BE2C (cell line): ENCODE measurements around the gene IRGQ.
"Not testable (repeated sequence)": the region's sequence is repeated elsewhere in the genome, so short reads cannot be mapped to it uniquely, and the experiment has no call there.

ENCODE experiments used
- DNase-seq: peaks from one replicate; pipeline ENCODE4 v3.0.0-alpha.2; 2020
- H3K27me3 ChIP-seq: fragments of 250-450 bp; sonication (Bioruptor Pico); 2 replicates; pipeline ENCODE4 v1.5.1; 2020; ENCODE audit warnings: mild to moderate bottlenecking
- H3K36me3 ChIP-seq: fragments of 250-450 bp; sonication (Bioruptor Pico); 2 replicates; pipeline ENCODE4 v1.5.1; 2020; ENCODE audit warnings: mild to moderate bottlenecking
- H3K4me1 ChIP-seq: fragments of 250-450 bp; sonication (Bioruptor Pico); 2 replicates; pipeline ENCODE4 v1.5.1; 2020
- H3K4me3 ChIP-seq: 2 replicates; pipeline ENCODE4 v1.5.1; 2011; ENCODE audit warnings: low read depth, low read length
- H3K9me3 ChIP-seq: fragments of 250-450 bp; sonication (Bioruptor Pico); 2 replicates; pipeline ENCODE4 v1.5.1; 2020
- TF ChIP-seq, protein P1 (sequence below): IDR thresholded peaks from 2 replicates; pipeline ENCODE4 v1.5.1; 2012; ENCODE audit warnings: mild to moderate bottlenecking, low read depth, low read length

Gene IRGQ

DNA sequence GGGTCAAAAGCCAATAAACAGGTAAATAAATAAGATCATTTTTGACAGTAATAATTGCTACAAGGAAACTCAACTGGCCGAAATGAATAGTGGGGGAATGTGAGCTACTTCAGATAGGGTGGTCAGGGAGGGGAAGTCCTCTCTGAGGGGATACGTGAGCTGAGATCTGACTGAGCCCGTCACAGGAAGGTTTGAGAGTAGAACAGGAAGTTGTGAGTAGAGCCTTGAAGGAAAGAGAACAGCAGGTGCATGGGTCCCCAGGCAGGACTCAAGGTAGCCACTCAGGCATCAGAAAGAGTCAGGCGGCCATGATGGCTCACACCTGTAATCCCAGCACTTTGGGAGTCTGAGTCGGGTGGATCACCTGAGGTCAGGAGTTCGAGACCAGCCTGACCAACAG is 6.3 kb downstream of the IRGQ start:
- H3K36me3 ChIP-seq = peaks cover 9% of the 10 kb centered on the region; the same call in 1 of the 2 replicates
- H3K4me1 ChIP-seq = peaks cover 7% of the 10 kb centered on the region
- TF ChIP-seq, protein P1, sequence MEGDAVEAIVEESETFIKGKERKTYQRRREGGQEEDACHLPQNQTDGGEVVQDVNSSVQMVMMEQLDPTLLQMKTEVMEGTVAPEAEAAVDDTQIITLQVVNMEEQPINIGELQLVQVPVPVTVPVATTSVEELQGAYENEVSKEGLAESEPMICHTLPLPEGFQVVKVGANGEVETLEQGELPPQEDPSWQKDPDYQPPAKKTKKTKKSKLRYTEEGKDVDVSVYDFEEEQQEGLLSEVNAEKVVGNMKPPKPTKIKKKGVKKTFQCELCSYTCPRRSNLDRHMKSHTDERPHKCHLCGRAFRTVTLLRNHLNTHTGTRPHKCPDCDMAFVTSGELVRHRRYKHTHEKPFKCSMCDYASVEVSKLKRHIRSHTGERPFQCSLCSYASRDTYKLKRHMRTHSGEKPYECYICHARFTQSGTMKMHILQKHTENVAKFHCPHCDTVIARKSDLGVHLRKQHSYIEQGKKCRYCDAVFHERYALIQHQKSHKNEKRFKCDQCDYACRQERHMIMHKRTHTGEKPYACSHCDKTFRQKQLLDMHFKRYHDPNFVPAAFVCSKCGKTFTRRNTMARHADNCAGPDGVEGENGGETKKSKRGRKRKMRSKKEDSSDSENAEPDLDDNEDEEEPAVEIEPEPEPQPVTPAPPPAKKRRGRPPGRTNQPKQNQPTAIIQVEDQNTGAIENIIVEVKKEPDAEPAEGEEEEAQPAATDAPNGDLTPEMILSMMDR = no peak
- DNase-seq = no peak
- H3K27me3 ChIP-seq = no peaks in the 10 kb centered on the region
- no peak overlapping the region for H3K4me3 ChIP-seq
- H3K9me3 ChIP-seq = no peaks in the 10 kb centered on the region

DNA sequence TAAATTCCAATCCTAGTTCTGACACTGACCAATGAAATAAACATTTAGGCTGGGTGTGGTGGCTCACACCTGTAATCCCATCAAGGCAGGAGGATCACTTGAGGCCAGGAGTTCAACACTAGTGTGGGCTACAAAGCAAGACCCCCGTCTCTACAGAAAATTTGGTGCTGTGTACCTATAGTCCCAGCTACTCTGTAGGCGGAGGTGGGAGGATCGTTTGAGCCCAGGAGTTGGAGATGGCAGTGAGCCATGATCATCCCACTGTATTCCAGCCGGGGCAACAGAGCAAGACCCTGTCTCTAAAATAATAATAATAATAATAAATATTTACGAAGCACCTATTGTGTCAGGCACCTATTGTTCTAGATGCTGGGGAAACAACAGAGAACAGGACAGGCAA is 6.7 kb downstream of the IRGQ start:
- Histone ChIP-seq H3K9me3 (no peaks in the 10 kb centered on the region), H3K4me3 (no peak overlapping the region), H3K36me3 (peaks cover 9% of the 10 kb centered on the region; the same call in 1 of the 2 replicates), H3K4me1 (peaks cover 7% of the 10 kb centered on the region), H3K27me3 (no peaks in the 10 kb centered on the region)
- TF ChIP-seq, protein P1 = no peak
- no peak for DNase-seq

DNA sequence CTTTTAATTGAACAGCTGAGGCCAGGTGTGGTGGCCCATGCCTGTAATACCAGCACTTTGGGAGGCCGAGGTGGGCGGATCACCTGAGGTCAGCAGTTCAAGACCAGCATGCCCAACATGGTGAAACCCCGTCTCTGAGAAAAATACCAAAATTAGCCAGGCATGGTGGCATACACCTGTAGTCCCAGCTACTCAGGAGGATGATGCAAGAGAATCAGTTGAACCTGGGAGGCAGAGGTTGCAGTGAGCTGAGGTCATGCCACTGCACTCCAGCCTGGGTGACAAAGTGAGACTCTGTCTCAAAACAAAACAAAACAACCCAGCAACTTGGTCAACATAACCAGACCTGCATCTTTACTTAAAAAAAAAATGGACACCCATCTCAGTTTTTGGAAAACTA is 8.9 kb downstream of the IRGQ start:
- not testable (repeated sequence) for H3K4me1 ChIP-seq, H3K4me3 ChIP-seq, DNase-seq, H3K27me3 ChIP-seq, H3K36me3 ChIP-seq, H3K9me3 ChIP-seq

DNA sequence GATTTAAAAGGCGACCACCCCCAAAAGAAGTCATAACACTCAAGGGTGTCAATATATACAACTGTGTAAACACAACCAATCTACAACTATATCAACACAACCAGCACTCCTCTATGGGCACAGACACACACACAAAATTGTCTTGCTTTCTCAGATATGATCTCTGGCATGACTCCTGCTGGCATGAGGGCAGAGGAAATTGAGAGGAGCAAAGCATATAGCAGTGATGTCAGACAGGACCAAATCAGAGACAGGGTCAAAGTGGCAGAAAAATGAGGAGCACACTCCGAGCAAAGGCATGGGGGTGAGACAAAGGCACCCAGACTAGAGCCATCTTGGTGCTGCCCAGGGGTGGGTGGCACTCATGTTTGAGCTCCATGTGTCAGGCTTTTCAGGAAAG is 9.6 kb downstream of the IRGQ start:
- Histone ChIP-seq H3K36me3 (no peaks in the 10 kb centered on the region; the same call in 1 of the 2 replicates), H3K9me3 (no peaks in the 10 kb centered on the region), H3K4me1 (peaks cover 7% of the 10 kb centered on the region), H3K4me3 (no peak overlapping the region), H3K27me3 (no peaks in the 10 kb centered on the region)
- DNase-seq = no peak
- TF ChIP-seq, protein P1 = no peak

DNA sequence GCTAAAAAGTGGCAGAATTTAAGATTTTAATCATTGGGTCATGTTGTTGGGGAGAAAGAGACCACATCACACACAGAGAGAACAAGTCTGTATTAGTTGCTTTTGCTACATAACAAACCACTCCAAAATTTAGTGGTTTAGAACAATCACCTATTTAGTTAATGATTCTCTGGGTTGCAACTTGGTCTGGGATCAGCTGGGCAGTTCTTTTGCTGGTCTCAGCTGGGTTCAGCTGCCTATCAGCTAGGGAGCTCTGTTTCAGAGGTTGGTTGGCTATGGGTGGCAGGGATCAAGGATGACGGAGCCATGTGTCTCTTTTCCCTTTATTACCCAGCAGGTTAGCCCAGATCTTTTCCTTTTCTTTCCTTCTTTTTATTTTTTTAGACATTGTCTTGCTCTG is 11.4 kb downstream of the IRGQ start:
- H3K4me1 ChIP-seq = peaks cover 7% of the 10 kb centered on the region
- H3K36me3 ChIP-seq = no peaks in the 10 kb centered on the region; the same call in 1 of the 2 replicates
- DNase-seq = no peak
- TF ChIP-seq, protein P1 = no peak
- H3K4me3 ChIP-seq = no peak overlapping the region
- no peaks in the 10 kb centered on the region for H3K27me3 ChIP-seq
- no peaks in the 10 kb centered on the region for H3K9me3 ChIP-seq

DNA sequence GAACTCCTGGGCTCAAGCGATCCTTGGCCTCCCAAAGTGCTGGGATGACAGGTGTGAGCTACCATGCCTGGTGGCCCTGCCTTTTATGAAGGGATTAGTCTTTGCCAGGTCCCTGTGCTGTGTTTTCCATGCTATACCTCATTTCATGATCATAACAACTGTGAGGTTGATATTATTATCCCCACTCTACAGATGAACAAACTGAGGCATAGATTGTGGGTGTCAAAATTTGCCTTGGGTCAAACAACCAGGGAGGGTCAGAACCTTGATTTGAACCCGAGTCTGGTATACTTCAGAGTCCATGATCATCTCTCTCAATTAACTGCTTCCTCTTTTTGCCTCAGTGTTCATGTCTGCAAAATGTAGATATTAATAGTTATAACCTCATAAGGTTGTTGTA is 13.4 kb downstream of the IRGQ start:
- H3K36me3 ChIP-seq = no peaks in the 10 kb centered on the region
- no peak overlapping the region for H3K4me3 ChIP-seq
- no peaks in the 10 kb centered on the region for H3K9me3 ChIP-seq
- H3K27me3 ChIP-seq = no peaks in the 10 kb centered on the region
- peaks cover 7% of the 10 kb centered on the region for H3K4me1 ChIP-seq
- DNase-seq = no peak
- TF ChIP-seq, protein P1 = no peak

DNA sequence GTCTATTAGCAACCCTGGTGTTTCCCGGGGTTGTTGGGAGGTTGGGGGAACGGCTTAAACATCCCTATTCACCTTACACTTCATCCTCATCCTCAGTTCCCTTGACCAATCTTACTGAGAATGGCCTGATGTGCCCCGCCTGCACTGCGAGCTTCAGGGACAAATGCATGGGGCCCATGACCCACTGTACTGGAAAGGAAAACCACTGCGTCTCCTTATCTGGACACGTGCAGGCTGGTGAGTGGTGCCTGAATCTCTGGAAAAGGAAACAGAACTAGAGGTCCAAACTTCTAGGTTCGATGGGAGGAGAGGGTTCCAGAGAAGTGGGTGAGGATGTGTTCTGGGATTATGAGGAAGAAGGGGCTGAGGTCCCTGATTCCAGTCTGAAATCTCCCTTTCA is 14.5 kb downstream of the IRGQ start:
- DNase-seq = no peak

More for the DNA sequence above, 14.5 kb downstream of the IRGQ start:
- Histone ChIP-seq H3K27me3 (no peaks in the 10 kb centered on the region), H3K4me3 (no peak overlapping the region), H3K9me3 (no peaks in the 10 kb centered on the region), H3K36me3 (no peaks in the 10 kb centered on the region), H3K4me1 (peaks cover 6% of the 10 kb centered on the region)
- TF ChIP-seq, protein P1 = no peak
